Duodenal mucosa (tissue), 2 donors: ENCODE results near the gene CTBP1.

Source experiments
- H3K27ac ChIP-seq: one replicate; pipeline ENCODE4 v1.7.0; 2013; ENCODE audit warnings: low read depth, low read length
- H3K27me3 ChIP-seq, 2 donors: one replicate each; pipeline ENCODE4 v1.7.0; 2013; ENCODE audit warnings: low read length in 2 of 2, control low read depth in 1 of 2; ENCODE audit not compliant: insufficient read depth in 2 of 2, control insufficient read depth in 1 of 2
- H3K36me3 ChIP-seq, 2 donors: one replicate each; pipeline ENCODE4 v1.7.0; 2013; ENCODE audit warnings: low read length in 2 of 2, control low read depth in 1 of 2; ENCODE audit not compliant: insufficient read depth in 2 of 2, control insufficient read depth in 1 of 2
- H3K4me1 ChIP-seq, 2 donors: one replicate each; pipeline ENCODE4 v1.7.0; 2013; ENCODE audit warnings: low read length in 2 of 2, control low read depth in 1 of 2; ENCODE audit not compliant: insufficient read depth in 2 of 2, control insufficient read depth in 1 of 2
- H3K4me3 ChIP-seq, 2 donors: one replicate each; pipeline ENCODE4 v1.7.0; 2013; ENCODE audit warnings: low read length in 2 of 2, low read depth in 1 of 2
- H3K9ac ChIP-seq, 2 donors: one replicate each; pipeline ENCODE4 v1.7.0; 2013; ENCODE audit warnings: low read length in 2 of 2, low read depth in 1 of 2
- H3K9me3 ChIP-seq, 2 donors: one replicate each; pipeline ENCODE4 v1.7.0; 2013; ENCODE audit warnings: low read length in 2 of 2, control low read depth in 1 of 2; ENCODE audit not compliant: control insufficient read depth in 1 of 2

Gene CTBP1

DNA sequence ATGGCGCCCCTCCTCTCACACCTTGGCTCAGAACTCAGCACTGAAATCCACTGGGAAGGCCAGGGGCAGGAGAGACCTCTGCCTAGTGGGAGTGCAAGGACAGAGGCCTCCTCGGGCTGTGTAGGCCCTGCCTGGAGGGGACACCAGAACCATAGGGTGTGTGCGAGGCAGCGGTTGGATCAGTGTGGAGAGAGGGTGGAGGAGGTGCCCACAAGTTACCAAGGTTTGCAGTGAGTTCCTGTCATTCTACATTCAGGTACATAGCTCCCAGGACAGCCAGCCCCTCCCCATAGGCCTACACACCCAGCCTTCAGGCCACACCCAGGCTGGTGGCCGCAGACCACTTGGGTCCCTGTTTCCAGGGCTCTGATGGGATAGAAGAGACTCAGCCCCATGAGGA, 57.3 kb downstream of the CTBP1 start:
- H3K4me1 ChIP-seq = peaks cover 19 to 30% of the 10 kb centered on the region in 2 donors
- H3K27ac ChIP-seq = peak overlapping the region; percentile 77
- H3K9me3 ChIP-seq = no peaks in the 10 kb centered on the region
- H3K36me3 ChIP-seq = peaks cover 0 to under 1% of the 10 kb centered on the region in 2 donors
- H3K4me3 ChIP-seq = no peak overlapping the region
- no peak overlapping the region for H3K9ac ChIP-seq
- H3K27me3 ChIP-seq = no peaks in the 10 kb centered on the region

GRCh38 chr4:1187182-1187581, 61.7 kb downstream of the CTBP1 start:
- no peak overlapping the region for H3K4me3 ChIP-seq
- H3K27me3 ChIP-seq = no peaks in the 10 kb centered on the region
- H3K36me3 ChIP-seq = no peaks in the 10 kb centered on the region
- peaks cover 11 to 17% of the 10 kb centered on the region in 2 donors for H3K4me1 ChIP-seq
- no peak overlapping the region for H3K27ac ChIP-seq
- H3K9ac ChIP-seq = no peak overlapping the region
- H3K9me3 ChIP-seq = no peaks in the 10 kb centered on the region

- Histone ChIP-seq H3K36me3 (no peaks in the 10 kb centered on the region), H3K4me3 (no peak overlapping the region), H3K9ac (peak overlapping the region in 1 of 2 donors; percentile 6), H3K27ac (no peak overlapping the region), H3K9me3 (peaks cover 4% of the 10 kb centered on the region in 2 donors), H3K4me1 (peaks cover 6% of the 10 kb centered on the region in 2 donors), H3K27me3 (no peaks in the 10 kb centered on the region)
Measured at GRCh38 chr4:1183985-1184773, 64.8 kb downstream of the CTBP1 start.

- no peak overlapping the region for H3K27ac ChIP-seq
- no peaks in the 10 kb centered on the region for H3K27me3 ChIP-seq
- H3K9ac ChIP-seq = no peak overlapping the region
- no peak overlapping the region for H3K4me3 ChIP-seq
- no peaks in the 10 kb centered on the region for H3K36me3 ChIP-seq
- H3K9me3 ChIP-seq = peaks cover 4% of the 10 kb centered on the region in 2 donors
- H3K4me1 ChIP-seq = peaks cover 6 to 18% of the 10 kb centered on the region in 2 donors
Measured at GRCh38 chr4:1182313-1182712, 66.6 kb downstream of the CTBP1 start.

GRCh38 chr4:1180663-1181062, 68.3 kb downstream of the CTBP1 start:
- no peak overlapping the region for H3K27ac ChIP-seq
- no peaks in the 10 kb centered on the region for H3K36me3 ChIP-seq
- H3K4me1 ChIP-seq = peaks cover 0 to 20% of the 10 kb centered on the region in 2 donors
- H3K4me3 ChIP-seq = no peak overlapping the region
- peaks cover 4% of the 10 kb centered on the region in 2 donors for H3K9me3 ChIP-seq
- no peak overlapping the region for H3K9ac ChIP-seq
- peaks cover 0 to 3% of the 10 kb centered on the region in 2 donors for H3K27me3 ChIP-seq

DNA sequence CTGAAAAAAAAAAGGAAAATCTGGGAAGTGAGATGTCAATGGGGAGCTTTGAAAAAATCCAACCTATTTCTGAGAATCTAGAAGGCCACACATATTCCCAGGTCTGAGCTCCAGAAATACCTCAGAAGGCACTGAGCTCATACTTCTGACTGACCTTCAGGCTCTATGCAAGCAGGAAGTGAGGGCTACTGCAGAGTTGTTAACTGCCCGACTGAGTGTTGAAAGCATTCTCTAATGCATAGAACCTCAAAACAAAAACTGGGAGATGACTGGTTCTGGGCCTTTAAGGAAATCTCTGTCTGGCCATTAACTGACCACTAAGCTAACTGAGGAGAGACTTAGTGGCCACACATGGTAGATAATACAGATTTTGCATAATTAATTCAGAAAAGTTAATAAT, 69.0 kb downstream of the CTBP1 start:
- Histone ChIP-seq H3K36me3 (no peaks in the 10 kb centered on the region), H3K9me3 (peaks cover 4% of the 10 kb centered on the region in 2 donors), H3K4me1 (peaks cover 0 to 20% of the 10 kb centered on the region in 2 donors), H3K4me3 (no peak overlapping the region), H3K27ac (no peak overlapping the region), H3K9ac (no peak overlapping the region), H3K27me3 (peaks cover 0 to 3% of the 10 kb centered on the region in 2 donors)

GRCh38 chr4:1179089-1179441, 69.9 kb downstream of the CTBP1 start:
- Histone ChIP-seq H3K36me3 (no peaks in the 10 kb centered on the region), H3K27ac (no peak overlapping the region), H3K4me3 (no peak overlapping the region), H3K9ac (no peak overlapping the region), H3K4me1 (peaks cover 0 to 19% of the 10 kb centered on the region in 2 donors), H3K27me3 (peaks cover 0 to 3% of the 10 kb centered on the region in 2 donors), H3K9me3 (peaks cover 4% of the 10 kb centered on the region in 2 donors)

DNA sequence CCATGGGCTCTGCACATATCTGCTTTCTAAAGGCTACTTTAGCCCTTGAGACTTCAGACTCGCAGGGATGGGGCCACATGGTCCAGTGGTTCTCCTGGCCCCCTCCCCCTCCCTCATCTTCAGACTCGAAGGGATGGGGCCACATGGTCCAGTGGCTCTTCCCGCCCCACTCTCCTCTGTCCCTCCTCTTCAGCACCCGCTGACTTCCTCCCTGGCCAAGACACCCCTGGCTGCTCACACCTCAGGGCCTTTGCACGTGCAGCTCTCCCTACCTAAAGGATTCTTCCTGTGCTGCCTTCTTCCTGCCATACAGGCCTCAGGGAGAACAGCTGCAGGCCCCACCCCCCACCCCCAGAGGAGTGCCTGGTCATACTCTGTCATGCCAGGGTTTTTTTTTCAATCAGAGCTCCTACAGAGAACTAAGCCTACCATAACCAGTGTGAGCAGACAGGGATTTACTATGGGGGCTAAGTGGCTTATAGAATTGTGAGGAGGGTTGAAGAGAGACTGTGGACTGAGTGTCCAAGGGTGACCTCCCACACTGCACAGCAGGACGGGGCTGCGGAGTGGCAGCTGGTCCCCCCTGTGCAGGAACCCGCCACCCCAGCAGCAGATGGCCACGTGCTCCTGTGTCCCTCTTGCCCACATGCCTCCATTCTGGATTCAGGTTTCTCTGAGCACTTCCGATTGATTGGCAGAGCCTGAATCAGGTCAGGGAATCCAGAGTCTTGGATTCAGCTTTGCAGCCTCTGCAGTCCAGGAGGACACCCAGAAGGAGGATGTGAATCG, 70.4 kb downstream of the CTBP1 start:
- no peak overlapping the region for H3K9ac ChIP-seq
- H3K9me3 ChIP-seq = peaks cover 4% of the 10 kb centered on the region in 2 donors
- H3K27me3 ChIP-seq = peaks cover 0 to 3% of the 10 kb centered on the region in 2 donors
- H3K4me1 ChIP-seq = peaks cover 0 to 16% of the 10 kb centered on the region in 2 donors
- no peak overlapping the region for H3K4me3 ChIP-seq
- H3K36me3 ChIP-seq = no peaks in the 10 kb centered on the region
- no peak overlapping the region for H3K27ac ChIP-seq

DNA sequence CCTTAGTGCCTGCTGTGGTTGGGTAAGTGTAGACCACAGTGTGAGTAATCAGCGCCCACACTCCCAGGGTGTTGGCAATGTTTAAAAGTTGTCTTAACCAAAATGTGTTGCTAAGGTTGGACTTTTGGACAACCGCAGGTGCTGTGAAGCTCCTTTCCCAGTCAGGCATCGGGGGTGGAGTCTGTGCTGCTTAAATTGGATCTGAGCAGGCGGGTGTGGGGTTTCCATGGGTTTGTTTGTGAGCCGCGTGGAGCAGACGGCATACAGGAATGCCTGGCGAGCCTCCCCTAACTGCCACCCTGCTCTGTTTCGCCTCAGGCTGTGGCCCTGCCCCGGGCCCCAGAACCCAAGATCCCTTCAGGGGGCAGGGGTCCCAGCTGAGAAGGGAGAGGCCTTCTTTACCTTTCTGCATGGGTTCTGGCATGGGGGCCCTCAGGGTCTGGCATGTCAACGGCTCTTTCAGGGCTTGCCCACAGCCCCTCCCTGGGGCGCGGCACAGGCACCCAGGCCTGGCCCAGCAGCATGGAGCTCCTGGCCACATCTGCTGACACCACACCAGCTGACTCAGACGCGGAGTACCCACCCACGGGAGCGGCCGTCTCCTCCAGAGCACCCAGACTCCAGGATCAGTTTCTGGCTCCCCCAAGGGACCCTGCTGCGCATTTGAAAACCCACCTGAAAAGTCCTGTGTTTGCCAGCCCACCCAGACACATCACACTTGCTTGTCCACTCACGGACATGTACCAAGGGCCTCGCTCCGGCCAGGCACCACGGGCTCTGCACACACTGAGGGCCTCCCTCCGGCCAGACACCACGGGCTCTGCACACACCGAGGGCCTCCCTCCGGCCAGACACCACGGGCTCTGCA, 71.4 kb downstream of the CTBP1 start:
- Histone ChIP-seq H3K36me3 (no peaks in the 10 kb centered on the region), H3K27ac (no peak overlapping the region), H3K27me3 (peaks cover 2 to 10% of the 10 kb centered on the region in 2 donors), H3K4me3 (no peak overlapping the region), H3K9me3 (peaks cover 4% of the 10 kb centered on the region in 2 donors), H3K9ac (no peak overlapping the region), H3K4me1 (peaks cover 0 to 21% of the 10 kb centered on the region in 2 donors)
